Stimulated activated CD8-positive, alpha-beta memory T cell treated with anti-CD3 and anti-CD28 coated beads, Interleukin-4, amount 100 ng/mL, for 48 hours (primary cell): ENCODE measurements around the gene EMC9.
A peak's percentile ranks its signal among the peaks of the same experiment; 100 is the strongest.

Experiments used
- DNase-seq: peaks from one replicate; pipeline ENCODE4 v3.0.0-alpha.2; 2020

Gene EMC9

DNA sequence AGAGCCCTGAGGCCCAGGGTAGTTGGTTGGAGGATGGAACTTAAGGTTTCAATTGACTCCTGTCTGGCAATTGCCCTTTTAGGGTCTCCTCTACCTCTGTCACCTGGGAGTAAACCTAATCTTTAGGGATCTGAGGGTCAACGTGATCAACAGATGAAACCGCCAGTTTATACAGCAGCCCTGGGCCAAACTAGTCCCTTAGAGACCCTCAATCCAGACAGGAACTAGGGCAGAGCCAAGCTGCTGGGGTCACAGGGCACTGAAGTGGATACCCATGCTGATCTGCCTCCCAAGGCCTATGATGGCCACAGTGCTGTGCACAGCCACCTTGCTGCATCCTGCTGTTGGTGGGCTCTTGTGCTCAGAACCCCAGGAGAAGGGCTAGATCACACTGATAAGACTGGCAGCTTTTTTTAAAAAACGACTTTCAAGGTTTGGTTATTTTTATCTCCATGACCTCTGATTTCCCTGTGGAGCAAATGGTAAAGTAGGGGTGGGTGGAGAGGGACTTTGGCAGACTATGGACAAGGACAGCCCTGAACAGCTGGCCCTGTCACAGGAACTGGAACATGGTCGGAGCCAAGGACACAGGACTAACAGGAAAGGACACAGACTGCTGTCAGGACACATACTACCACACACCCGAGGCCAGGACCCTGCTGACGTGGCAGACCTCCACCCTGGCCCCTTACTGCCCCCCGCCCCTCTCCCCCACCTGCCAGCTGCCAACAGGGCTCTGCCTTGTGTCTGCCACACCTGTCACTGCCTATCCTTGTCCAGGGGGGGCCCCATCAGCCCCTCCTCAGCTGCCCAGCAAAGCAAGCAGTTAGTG, 10.5 kb downstream of the EMC9 start:
- DNase-seq: no peak

DNA sequence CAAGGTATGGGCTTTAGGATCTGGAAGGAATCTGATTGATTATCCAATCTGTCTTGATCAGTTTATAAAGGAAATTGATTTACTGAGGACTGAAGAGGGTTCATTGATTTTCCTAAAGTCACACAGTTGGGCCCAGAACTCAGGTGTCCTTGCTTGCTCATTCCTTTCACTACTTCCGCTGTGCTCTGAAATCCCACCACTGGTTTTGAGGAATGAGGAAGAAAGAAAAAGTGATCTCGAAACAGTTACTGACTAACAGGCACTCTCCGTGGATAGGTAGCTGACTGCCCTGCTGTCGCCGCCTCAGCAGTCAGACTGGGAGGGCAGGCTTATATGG, 11.0 kb downstream of the EMC9 start, which contains the start of gene FITM1:
FITM1 (plus strand) TSS at position 280 of the 337 bp plus-strand sequence. CDS start 905 bp downstream, outside the sequence.
- DNase-seq: no peak

DNA sequence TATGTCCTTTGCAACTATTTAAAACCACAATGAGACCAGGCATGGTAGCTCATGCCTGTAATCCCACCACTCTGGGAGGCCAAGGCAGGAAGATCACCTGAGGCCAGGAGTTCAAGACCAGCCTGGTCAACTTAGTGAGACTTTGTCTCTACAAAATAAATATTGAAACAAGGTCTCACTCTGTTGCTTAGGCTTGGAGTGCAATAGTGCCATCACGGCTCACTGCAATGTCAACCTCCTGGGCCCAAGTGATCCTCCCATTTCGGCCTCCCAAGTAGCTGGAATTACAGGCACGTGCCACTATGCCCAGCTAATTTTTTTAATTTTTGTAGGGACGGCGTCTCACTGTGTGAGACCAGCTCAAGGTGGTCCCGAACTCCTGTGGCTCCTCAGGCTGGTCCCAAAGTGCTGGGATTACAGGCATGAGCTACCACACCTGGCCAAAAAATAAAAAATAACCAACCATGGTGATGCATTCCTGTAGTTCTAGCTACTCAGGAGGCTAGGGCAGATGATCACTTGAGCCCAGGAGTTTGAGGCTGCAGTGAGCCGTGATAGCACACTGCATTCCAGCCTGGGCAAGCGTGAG, 11.9 kb downstream of the EMC9 start:
- no peak for DNase-seq

- DNase-seq: no peak
Measured at GRCh38 chr14:24127673-24128072, 13.7 kb downstream of the EMC9 start.

- DNase-seq: no peak
Measured at GRCh38 chr14:24126939-24127338, 14.5 kb downstream of the EMC9 start.

DNA sequence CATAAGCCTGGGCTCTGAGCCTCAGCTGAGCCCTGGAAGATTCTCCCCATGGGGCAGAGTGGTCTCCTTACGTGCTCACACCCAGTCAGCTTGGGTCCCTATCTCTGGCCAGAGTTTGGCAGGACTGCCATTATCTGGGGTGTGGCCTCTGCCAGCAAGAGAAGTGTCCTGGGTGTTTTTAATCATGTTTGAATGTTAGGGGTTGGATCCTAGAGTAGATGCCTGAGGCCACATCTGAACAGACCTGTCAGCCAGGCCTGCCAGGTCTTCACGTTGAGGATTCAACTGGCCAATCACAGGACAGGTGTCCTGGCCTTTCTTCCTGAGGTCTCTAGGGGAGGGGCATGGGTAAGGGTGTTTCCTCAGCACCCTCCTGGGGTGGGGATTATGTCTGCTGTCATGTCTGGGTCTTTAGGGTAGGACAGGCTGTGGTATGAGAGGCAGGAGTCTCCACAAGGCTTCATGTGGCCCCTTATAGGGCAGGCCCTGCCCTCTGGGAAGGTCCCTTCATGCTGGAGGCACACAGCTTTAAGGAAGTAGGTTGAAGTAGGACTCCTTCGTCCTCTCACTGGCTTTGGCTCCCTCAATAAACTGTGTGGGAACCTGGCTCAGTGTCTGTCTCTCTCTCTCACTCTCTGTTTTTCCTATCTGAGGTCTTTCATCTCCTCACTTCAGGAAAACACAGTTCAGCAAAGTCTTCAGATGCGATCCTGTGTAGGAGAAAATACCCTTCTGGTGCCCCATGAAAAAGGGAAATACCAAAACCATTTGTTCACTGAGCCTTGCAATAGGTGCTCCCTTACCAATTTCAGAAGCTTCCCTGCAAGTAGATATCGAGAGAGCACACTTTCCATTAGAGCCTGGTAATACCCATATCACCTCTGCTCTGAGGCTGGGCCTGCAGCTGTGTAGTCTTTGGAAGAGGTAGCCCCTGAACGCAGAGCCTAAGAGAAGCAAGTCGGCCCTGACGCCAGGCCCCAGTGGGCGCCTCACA, 17.7 kb downstream of the EMC9 start:
- DNase-seq: no peak

- DNase-seq: no peak
Measured at GRCh38 chr14:24122898-24123297, 18.5 kb downstream of the EMC9 start.

DNA sequence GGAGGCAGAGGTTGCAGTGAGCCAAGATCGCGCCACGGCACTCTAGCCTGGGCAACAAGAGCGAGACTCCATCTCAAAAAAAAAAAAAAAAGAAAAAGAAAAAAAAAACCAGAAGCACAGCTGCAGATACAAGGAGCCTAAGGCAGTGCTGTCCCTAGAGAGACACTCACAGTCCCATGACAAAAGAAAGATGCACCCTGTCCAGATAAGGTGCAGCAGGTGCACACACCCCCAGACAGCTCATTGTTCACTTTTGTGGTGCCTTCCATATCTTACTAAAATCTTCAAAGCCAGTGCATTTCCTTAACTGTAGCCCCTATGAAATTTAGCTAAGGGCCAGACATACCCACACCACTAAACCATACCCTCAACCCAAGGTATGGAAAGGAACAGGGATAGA, 19.0 kb downstream of the EMC9 start:
- DNase-seq: no peak

GRCh38 chr14:24121210-24121609, 20.2 kb downstream of the EMC9 start:
- DNase-seq: no peak

GRCh38 chr14:24119691-24120090, 21.7 kb downstream of the EMC9 start:
- DNase-seq: no peak

GRCh38 chr14:24117179-24117578, 24.2 kb downstream of the EMC9 start:
- DNase-seq: no peak

GRCh38 chr14:24116128-24116814, 25.1 kb downstream of the EMC9 start:
- DNase-seq: no peak

DNA sequence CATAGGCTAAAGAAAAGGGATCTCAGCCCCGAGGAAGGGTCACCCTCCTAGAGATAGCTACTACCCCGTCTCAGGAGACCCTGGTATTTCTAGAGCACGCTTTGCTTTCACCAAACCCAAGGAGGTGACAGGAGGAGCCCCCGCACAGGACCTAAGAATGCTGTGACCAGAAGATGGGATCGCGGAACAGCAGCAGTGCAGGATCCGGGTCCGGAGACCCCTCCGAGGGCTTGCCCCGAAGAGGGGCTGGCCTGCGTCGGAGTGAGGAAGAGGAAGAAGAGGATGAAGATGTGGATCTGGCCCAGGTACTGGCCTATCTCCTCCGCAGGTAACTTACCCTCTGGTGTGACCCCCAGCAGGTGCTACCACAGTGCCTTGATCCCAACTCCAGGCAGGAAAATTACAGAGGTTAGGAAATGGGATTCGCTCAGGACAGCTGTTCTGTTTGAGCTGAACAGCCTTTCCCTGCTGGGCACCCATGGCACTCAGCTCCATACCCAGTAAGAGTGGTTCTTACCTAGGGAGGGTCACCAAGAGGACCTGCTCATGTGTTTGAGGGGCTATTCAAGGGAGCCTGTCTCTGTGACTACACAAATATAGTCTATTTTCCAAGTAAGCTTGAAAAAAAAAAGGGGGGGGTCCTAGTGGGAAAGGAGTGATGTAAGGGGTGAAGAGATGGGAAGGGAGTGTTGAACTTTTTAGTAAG, 25.8 kb downstream of the EMC9 start:
- DNase-seq: no peak

DNA sequence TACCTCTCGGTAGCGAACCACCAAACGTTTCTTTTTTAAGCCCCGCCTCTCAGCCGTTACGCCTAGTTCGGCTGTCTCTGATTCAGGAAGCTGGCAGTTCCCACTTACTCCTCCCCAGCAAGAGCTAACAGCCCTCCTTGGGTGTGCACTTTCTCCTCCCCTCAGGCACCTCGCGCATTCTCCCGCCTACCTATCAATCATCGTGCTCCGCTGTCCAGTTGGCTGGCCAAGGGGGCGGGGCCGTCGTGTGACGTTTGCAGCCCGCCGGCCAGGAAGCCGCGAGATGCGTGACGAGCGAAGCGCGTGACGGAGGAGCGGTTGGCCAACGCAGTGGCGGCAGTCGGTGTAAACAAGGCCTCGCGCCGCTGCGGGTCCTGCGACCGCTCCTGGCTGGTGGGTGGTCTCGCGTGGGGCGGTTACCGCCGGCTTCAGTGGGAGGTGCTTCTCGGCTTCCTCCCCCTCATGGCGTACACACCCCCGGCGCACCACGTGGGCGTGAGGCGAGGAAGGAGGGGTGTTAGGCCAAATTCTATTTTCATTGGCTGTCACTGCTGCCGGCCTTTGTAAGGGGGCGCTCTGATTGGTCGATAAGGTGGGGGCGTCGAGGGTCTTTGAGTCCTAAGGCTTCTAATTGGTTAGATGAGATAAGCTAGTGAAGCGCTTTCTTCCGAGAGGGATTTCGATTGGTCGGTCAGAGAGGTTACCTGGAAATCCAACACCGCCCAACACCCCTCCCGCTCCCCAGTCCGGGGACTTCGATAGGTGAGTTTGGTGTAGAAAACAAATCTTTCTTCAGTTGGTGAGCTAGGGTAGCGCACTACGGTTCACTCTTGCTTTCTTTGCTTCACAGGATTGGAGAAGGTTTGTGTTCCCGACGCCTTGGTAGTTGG, 26.6 kb downstream of the EMC9 start, which contains the start of the genes DCAF11 and NRL:
DCAF11 (plus strand) TSS at position 246 of the 890 bp plus-strand sequence. CDS start 818 bp downstream, outside the sequence.
NRL (minus strand) TSS at position 418 of the 890 bp plus-strand sequence. CDS start 32,101 bp downstream, outside the sequence.
- DNase-seq: peak; percentile 98

DNA sequence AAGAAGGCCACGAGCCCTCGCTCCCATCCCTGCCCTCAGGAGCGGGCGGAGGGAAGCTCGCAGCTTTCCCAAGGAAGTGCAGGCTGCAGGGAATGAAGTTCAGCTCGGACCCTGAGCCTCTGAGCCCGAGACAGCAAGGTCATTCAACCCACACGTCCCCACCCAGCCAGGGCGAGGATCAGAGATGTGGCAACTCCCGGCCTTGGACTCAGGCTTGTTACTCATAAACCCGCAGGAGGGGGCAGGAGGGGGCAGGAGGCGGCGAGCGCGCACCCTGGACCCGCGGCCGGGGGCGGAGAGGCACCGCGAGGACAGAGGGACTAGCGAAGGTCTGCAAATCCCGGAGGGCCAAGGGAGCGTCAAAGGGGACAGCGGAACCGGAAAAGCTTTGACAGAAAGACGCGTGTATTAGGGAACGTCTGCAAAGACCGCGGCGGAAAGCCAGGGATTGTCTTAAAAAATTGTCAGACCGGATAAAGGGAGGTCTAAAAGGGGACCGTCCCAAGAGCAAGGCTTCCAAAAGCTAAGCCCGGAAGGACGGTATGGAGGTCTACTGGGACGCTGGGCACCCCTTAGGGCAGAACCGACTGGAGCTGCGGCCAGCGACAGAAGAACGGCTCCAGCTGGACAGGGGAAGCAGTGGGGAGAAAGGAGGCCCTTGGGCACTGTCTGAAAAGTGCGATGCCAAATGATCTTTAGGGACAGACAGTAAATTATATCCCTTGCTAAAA, 27.4 kb downstream of the EMC9 start:
- DNase-seq: peak; percentile 87

GRCh38 chr14:24113379-24113800, 28.0 kb downstream of the EMC9 start:
- DNase-seq: no peak

DNA sequence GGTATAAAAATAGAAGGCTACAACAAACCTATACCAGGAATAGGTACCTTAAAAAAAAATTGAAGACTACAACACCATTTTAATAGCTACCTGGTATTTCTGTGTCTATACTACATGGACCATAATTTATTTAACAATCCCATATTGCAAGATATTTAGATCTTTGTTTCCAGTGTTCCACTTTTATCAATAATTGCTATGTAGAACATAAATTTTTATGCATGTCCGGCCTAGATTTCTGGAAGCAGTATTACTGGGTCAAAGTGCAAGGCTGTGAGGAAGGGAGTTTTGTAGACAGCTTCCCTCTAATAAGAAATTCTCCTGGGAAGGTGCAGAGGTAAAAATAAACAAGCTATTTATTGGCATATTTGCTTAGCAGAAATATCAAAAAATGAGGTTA, 30.9 kb downstream of the EMC9 start:
- no peak for DNase-seq

- no peak for DNase-seq
Measured at GRCh38 chr14:24110060-24110459, 31.3 kb downstream of the EMC9 start.

DNA sequence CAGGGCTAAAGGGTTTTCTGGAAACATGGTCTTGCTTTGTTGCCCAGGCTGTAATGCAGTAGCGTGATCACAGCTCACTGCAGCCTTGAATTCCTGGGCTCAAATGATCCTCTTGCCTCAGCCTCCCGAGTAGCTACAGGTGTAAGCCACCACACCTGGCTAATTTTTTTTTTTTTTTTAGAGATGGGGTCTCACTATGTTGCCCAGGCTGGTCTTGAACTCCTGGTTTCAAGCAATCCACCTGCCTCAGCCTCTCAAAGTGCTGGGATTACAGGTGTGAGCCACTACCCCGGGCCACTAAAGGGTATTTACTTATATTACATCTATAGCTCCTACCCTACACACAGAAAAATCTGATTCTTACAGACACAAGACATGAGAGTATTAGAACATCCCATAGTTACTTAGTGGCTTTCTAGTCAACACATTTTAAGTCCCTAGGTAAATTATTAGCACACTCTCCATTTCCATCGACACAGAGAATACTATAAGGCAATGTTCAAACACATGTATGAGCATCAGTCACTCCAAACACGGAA, 33.0 kb downstream of the EMC9 start:
- no peak for DNase-seq
